Hematopoietic multipotent progenitor cell treated with erythropoietin and hydrocortisone succinate and interleukin-3 and kit ligand, for 8 days (in vitro differentiated cells): ENCODE results near the gene PRKN.

Source experiments
- DNase-seq: peaks from one replicate; pipeline ENCODE4 v3.0.0-alpha.2; 2015

The PRKN gene

GRCh38 chr6:162727322-162728182 is at the start of gene PRKN, which contains the start of gene PACRG:
Gene PRKN, minus strand, starts transcription at chr6:162727766.
Gene PACRG, plus strand, starts transcription at chr6:162727974.
- DNase-seq = peak; percentile 96

GRCh38 chr6:162777091-162777490 is 49.5 kb upstream of the PRKN start:
- DNase-seq = no peak

GRCh38 chr6:162773996-162774395 is 46.4 kb upstream of the PRKN start:
- DNase-seq = no peak

- no peak for DNase-seq
These were observed 44.9 kb upstream of the PRKN start for GRCh38 chr6:162772466-162772865.

DNA sequence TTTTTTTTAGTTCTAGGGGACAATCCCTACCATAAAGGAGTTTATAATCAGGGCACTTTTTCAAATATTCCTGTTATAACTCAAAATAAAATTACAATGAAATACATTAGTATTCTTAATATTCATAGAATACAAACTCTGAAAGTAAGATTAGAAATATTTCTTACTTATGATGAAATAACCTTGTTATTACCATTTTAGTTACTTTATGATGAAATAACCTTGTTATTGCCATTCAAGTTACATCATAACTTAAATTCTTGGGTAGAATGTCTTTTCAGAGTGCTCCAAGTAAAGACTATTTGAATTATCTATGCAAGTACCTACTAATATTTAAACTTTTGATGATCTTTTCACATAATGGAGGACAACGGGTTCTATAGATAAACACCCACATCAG is 43.4 kb upstream of the PRKN start:
- DNase-seq = no peak

- DNase-seq = no peak
These were observed 42.6 kb upstream of the PRKN start for GRCh38 chr6:162770136-162770535.

DNA sequence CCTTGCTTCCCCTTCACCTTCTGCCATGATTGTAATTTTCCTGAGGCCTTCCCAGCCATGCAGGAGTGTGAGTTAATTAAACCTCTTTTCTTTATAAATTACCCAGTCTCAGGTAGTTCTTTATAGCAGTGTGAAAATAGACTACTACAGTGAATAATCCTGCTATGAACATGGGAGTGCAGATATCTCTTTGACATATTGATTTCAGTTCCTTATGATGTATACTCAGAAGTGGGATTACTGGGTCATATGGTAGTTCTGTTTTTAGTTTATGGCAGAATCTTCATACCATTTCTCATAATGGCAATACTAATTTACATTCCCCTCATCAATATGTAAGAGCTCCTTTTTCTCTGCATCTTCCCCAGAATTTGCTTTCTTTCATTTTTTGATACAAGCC is 26.2 kb upstream of the PRKN start:
- no peak for DNase-seq

DNA sequence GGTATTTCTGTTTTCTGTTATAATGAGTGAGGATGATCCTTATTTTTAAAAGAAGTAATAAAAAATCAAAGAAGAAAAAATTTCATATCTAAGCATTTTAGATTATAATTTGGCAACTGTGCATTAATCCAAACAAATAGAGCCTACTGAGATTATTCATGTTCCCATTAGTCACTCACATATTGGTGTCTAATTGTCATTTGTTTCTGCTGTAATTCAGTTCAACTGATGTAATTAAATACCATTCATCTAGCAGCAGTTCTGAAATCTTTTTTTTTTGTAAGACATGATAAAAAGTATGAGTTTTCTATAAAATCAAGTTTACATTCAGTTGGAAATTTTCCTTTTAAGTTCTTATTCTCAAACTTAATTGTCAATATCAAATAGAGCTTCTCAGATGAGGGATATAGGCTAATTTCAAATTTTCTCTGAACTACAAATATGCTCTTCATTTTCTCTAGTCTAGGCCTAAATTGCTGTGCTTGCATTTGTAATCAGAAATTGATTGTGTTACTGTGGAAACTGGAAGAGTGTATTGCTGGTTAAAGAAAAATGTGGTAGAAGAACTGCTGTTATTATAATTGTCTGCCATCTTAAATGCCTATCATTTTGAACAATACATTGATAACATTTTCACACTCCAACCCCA is 23.8 kb upstream of the PRKN start:
- DNase-seq = no peak

DNA sequence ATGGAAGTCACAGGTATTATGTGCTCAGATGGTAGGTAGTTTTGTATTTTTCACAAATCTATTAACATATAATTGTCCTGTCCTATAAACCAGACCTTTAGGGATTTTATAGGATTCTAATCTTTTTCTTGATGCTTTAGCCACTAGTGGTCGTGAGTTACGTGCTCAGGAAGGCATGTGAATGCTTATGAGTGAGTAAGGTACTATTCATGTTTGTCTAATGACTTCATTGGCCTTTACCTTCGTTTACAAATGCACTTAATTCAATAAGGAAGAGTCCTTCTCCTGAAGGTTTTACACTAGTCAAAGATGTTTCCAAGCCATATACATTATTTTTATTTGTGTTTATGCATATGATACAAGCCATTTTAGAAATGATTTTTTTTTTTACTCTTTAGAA is 23.2 kb upstream of the PRKN start:
- no peak for DNase-seq

DNA sequence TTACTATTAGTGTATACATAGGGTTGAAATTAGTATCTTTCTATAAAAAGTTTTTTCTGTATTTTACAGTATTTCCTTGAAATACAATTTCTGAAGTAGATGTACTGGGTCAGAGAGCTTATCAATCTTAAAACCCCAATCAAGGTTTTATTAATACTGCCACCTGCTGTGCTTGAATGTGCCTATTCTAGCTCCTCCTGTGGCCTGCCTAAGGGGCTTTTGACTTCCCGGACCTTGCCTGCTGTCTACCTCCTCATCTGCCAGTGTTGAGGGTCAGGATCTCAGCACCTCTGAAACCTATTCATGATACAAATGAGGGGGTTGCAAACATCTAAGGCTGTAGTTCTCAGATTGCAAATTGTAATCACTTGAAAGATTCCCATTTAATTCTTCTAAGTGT is 9.4 kb upstream of the PRKN start:
- peak; percentile 10 for DNase-seq

DNA sequence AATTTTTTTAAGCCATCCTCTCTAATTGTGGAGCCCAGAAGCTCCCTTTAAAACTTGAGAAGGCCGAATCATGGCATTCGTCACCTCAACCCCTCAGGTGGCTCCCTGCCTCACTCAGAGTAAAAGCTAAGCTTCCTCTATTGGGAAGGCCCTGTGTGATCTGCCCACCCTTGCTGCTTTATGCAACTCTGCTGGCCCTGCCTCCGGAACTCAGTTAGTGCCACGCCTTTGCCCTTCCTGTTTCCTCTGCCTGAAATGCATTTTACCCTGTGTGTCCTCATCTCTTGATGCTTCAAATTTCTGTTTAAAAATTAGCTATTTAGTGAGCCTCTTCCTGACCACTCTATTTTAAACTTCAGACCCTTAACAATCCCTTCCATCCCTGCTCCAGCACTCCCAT is 5.9 kb upstream of the PRKN start:
- no peak for DNase-seq

GRCh38 chr6:162730502-162730901 is 2.9 kb upstream of the PRKN start:
- DNase-seq = no peak

DNA sequence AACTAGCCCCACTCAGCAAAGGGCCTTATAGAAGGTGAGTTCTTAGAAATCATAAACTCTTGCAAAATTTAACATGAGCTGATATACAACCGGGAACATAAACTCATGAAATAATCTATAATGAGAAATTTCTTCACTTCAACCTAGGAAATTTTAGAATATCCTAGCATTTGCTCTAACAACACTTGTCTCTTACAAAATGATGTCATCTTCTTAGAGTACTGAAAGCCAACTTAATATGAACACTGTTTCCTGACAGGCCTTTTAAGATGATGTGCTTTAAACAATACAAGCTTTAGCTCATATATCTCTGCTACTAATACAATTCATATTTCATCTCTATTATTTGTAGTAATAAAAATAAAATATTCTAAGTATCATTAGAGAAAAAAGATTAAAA is 1.1 kb upstream of the PRKN start:
- DNase-seq = no peak

GRCh38 chr6:162728197-162728596 is 631 bp upstream of the PRKN start:
- no peak for DNase-seq

GRCh38 chr6:162726947-162727321 is 632 bp downstream of the PRKN start:
- peak; percentile 10 for DNase-seq

DNA sequence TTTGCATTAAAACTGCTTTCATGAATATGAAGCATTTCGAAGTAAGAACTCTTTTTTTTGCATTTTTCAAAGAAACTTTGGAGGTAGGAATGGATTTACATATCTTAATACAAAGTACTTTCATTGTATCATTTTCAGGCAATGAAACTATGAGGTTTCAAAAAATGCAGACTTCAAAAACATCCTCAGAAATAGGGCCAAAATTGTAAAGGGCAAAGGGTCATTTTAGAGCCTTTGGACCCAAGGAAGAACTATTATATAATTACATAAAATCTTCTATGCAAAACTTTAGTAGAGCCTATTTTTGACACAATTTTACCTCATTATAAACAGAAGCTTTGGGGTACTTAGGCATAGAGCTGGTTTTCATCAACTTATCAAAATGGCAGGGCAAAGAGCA is 4.9 kb downstream of the PRKN start:
- DNase-seq = no peak

DNA sequence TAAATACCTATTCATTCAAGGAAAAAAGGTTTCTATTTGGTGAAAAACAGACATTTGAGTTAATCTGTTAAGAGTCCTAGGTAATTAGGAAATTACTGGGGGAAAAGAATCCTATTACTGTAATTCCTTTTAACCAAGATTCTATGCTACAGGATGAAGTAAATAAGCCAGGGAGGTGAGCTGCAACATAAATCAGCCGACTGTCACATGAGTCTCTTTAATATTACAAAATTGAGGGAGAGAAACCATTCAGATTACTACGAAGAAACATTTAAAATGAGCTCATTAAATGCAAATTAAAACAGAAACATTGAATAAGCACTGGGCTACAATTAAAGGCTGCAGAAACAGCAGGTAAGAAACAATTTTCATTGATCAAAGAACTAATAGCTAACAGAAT is 5.3 kb downstream of the PRKN start:
- DNase-seq = no peak

- DNase-seq = no peak
These were observed 6.2 kb downstream of the PRKN start for GRCh38 chr6:162721404-162721687.

DNA sequence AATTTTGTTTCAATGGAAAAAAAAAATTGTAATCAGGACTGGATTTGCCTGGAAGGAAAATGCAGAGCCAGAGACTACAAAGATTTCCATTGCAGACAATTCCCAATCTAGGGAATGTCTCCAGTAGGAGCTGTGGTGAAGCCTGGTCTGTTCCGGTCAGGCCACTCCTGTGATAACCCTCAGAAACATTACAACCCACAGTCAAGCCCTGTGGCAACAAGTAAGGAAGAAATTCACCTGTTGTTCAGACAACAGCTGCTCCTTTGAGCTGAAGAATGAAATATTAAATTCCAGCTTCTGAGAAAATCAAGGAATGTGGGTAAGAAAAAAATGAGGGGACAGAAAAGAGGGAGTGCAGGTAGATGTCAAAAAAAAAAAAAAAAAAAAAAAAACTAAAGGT is 8.0 kb downstream of the PRKN start:
- DNase-seq = no peak

GRCh38 chr6:162715601-162716000 is 12.0 kb downstream of the PRKN start:
- DNase-seq = no peak

GRCh38 chr6:162713974-162714780 is 13.4 kb downstream of the PRKN start:
- no peak for DNase-seq

GRCh38 chr6:162712694-162713093 is 14.9 kb downstream of the PRKN start:
- DNase-seq = no peak

GRCh38 chr6:162711376-162711775 is 16.2 kb downstream of the PRKN start:
- DNase-seq = no peak

GRCh38 chr6:162710936-162711335 is 16.6 kb downstream of the PRKN start:
- no peak for DNase-seq
